A673 (cell line): Measurements from ENCODE around the gene TIGD7. TPM values are rescaled to one million over a fixed set of nuclear protein-coding genes. Genes with fewer than 3 reads are reported as not detected.

Source experiments
- BruUV-seq: library from RNA; stranded (reverse); fragments of 400-500 nt; replicated peaks from 2 replicates; lab custom pipeline; 2021; lab: Mats Ljungman, UMichigan
- CTCF ChIA-PET: fragments of 300-600 bp; sonication (Branson Sonifier 250); formaldehyde crosslinking; loops from one replicate; lab custom pipeline; 2022; ENCODE audit warnings: antibody characterized with exemption; lab: Charles Lee
- POLR2A ChIA-PET: fragments of 300-600 bp; sonication (Branson Sonifier 250); formaldehyde crosslinking; loops from one replicate; lab custom pipeline; 2022; ENCODE audit warnings: antibody characterized with exemption; ENCODE audit not compliant: low non-redundant PET; lab: Charles Lee
- DNase-seq: peaks from one replicate; pipeline ENCODE4 v3.0.0-alpha.2; 2015; ENCODE audit warnings: low spot score
- H3K27ac ChIP-seq: fragments of 200-600 bp; sonication (generic); 2 replicates; pipeline ENCODE4 v1.5.1; 2016; ENCODE audit warnings: mixed run types, low read depth, mild to moderate bottlenecking, mixed read lengths, antibody characterized with exemption, low read length; ENCODE audit not compliant: poor library complexity, severe bottlenecking
- H3K27me3 ChIP-seq: fragments of 200-600 bp; sonication (generic); replicated peaks from 2 replicates; pipeline ENCODE4 v1.6.1; 2017; ENCODE audit warnings: mixed run types, low read depth, mild to moderate bottlenecking, mixed read lengths, antibody characterized with exemption, low read length; ENCODE audit not compliant: insufficient read depth, poor library complexity
- H3K36me3 ChIP-seq: fragments of 200-600 bp; sonication (generic); 2 replicates; pipeline ENCODE4 v1.6.1; 2016; ENCODE audit warnings: mixed run types, mild to moderate bottlenecking, mixed read lengths, antibody characterized with exemption, low read length; ENCODE audit not compliant: insufficient read depth, poor library complexity, severe bottlenecking
- H3K4me1 ChIP-seq: fragments of 200-600 bp; sonication (generic); 2 replicates; pipeline ENCODE4 v1.6.1; 2017; ENCODE audit warnings: mixed run types, mild to moderate bottlenecking, mixed read lengths, antibody characterized with exemption, low read length; ENCODE audit not compliant: insufficient read depth, poor library complexity, severe bottlenecking
- H3K4me3 ChIP-seq: fragments of 200-600 bp; sonication (generic); 2 replicates; pipeline ENCODE4 v1.5.1; 2016; ENCODE audit warnings: low read depth, mixed run types, mild to moderate bottlenecking, mixed read lengths, low read length; ENCODE audit not compliant: poor library complexity, severe bottlenecking
- H3K9me3 ChIP-seq: fragments of 200-600 bp; sonication (generic); 2 replicates; pipeline ENCODE4 v1.6.1; 2016; ENCODE audit warnings: mixed run types, low read depth, mild to moderate bottlenecking, mixed read lengths, antibody characterized with exemption, low read length; ENCODE audit not compliant: poor library complexity, severe bottlenecking
- CTCF ChIP-seq: fragments of 300-800, 200-600 bp; sonication (generic); conservative IDR thresholded peaks from 2 replicates; pipeline ENCODE4 v1.5.1; 2017; ENCODE audit warnings: low read depth, mild to moderate bottlenecking, antibody characterized with exemption, low read length, moderate library complexity, mixed read lengths
- EZH2 ChIP-seq: fragments of 200-600 bp; sonication (generic); IDR thresholded peaks from 2 replicates; pipeline ENCODE4 v1.6.1; 2017; ENCODE audit warnings: borderline replicate concordance, low read depth, mild to moderate bottlenecking, mixed read lengths, antibody characterized with exemption, low read length; ENCODE audit not compliant: poor library complexity, severe bottlenecking
- intact Hi-C: fragments of 100-400 bp; cut with micrococcal nuclease; formaldehyde crosslinking; loops from one replicate; pipeline ENCODE4 v1.10.0; 2022; ENCODE audit not compliant: unreplicated experiment
- total RNA-seq: library from RNA; stranded (reverse); gene quantifications from 2 replicates; pipeline ENCODE4 v1.2.3, GENCODE V29; 2021

The TIGD7 gene
- total RNA-seq, 1 experiment from 2014 or later = 7.9 TPM

- H3K36me3 ChIP-seq = no peaks in the 10 kb centered on the region
- ChIA-PET CTCF (no interaction called here), POLR2A (no interaction called here)
- H3K27ac ChIP-seq = no peak overlapping the region
- H3K27me3 ChIP-seq = no peaks in the 10 kb centered on the region
- intact Hi-C loops = loop anchor here (10.0 kb wide), 1 partner anchor 237 kb away; the partner anchor contains the start of gene CLUAP1
- no TSS peak for BruUV-seq
- DNase-seq = no peak
- peaks cover 6% of the 10 kb centered on the region for H3K9me3 ChIP-seq
- no peaks in the 10 kb centered on the region for H3K4me1 ChIP-seq
- no peak overlapping the region for H3K4me3 ChIP-seq
- no peak for TF ChIP-seq CTCF
- no peak for TF ChIP-seq EZH2
These were observed 36.9 kb downstream of the TIGD7 start for GRCh38 chr16:3268294-3268693.

GRCh38 chr16:3266873-3267537 lies 38.2 kb downstream of the TIGD7 start:
- CTCF ChIA-PET = interaction anchor here (0.7 to 1.0 kb wide), 3 partner anchors 15 to 35 kb away, joined by 3 read pairs; partner anchors contain the start of gene ZNF200
- no peaks in the 10 kb centered on the region for H3K27me3 ChIP-seq
- POLR2A ChIA-PET = interaction anchor here (0.6 kb wide), 3 partner anchors 146 to 234 kb away, joined by 3 to 7 read pairs (median 3); no protein-coding TSS in a partner anchor
- peak; percentile 64 for DNase-seq
- intact Hi-C loops = loop anchor here (10.0 kb wide), 1 partner anchor 238 kb away; the partner anchor contains the start of gene CLUAP1
- H3K27ac ChIP-seq = no peak overlapping the region
- no TSS peak for BruUV-seq
- peaks cover 6% of the 10 kb centered on the region for H3K9me3 ChIP-seq
- no peak overlapping the region for H3K4me3 ChIP-seq
- TF ChIP-seq CTCF (peak; percentile 66), EZH2 (no peak)
- H3K4me1 ChIP-seq = no peaks in the 10 kb centered on the region
- H3K36me3 ChIP-seq = no peaks in the 10 kb centered on the region

- ChIA-PET POLR2A (no interaction called here), CTCF (interaction anchor here (0.6 kb wide), 1 partner anchor 307 kb away, joined by 4 read pairs; no protein-coding TSS in a partner anchor)
- H3K27me3 ChIP-seq = no peaks in the 10 kb centered on the region
- TF ChIP-seq EZH2 = no peak
- no peak for TF ChIP-seq CTCF
- H3K4me3 ChIP-seq = peak overlapping the region; percentile 65
- peak; percentile 99 for DNase-seq
- H3K27ac ChIP-seq = peak overlapping the region; percentile 80
- peaks cover 6% of the 10 kb centered on the region for H3K9me3 ChIP-seq
- H3K36me3 ChIP-seq = no peaks in the 10 kb centered on the region
- BruUV-seq = TSS peak; percentile 91
- no peaks in the 10 kb centered on the region for H3K4me1 ChIP-seq
- intact Hi-C loops = loop anchor here (2.0 to 10.0 kb wide), 2 partner anchors 18 to 240 kb away; partner anchors contain the start of genes CLUAP1 and ZNF263
These were observed 40.8 kb downstream of the TIGD7 start for GRCh38 chr16:3264137-3265036.
